ENCODE results near the gene PPP2R5C. TPM values are rescaled to one million over a fixed set of nuclear protein-coding genes. Genes with fewer than 3 reads are reported as not detected.

The PPP2R5C gene
- total and polyA plus RNA-seq, 2 donors from 2014 or later = 65.6 to 129 TPM

DNA sequence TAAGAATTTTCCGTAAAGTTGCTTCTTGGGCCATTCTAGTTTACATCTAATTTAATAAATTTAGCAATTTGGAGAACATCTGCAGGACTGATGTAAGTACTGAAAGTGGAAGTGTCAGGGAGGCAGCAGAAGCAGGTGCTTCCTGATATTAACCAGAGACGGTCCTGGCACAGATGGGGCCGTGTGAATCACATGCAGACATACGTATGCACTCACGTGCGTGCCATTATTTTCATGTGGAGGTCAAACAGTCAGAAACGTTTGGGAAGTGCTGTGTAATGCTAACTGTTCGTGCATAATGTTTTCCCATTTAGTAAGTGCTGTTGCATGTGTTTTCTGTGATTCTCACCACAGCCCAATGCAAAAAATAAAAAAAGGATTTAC lies 115.0 kb downstream of the PPP2R5C start:
- Histone ChIP-seq H3K9me3 (ENCODE audit: control insufficient read depth in 2 of 3, insufficient read depth in 1 of 3, low read length in 3 of 3) (no peaks in the 10 kb centered on the region), H3K36me3 (ENCODE audit: control insufficient read depth in 2 of 3, insufficient read depth in 3 of 3, low read length in 3 of 3) (peaks cover 0 to 6% (median 0%) of the 10 kb centered on the region in 3 donors), H3K4me1 (ENCODE audit: control insufficient read depth in 2 of 3, insufficient read depth in 2 of 3, low read depth in 1 of 3, low read length in 3 of 3) (peaks cover 0 to 4% (median 3%) of the 10 kb centered on the region in 3 donors), H3K9ac (ENCODE audit: low read length in 3 of 3) (no peak overlapping the region), H3K4me3 (ENCODE audit: low read length in 3 of 3) (no peak overlapping the region), H3K27me3 (ENCODE audit: control insufficient read depth, insufficient read depth, low read length) (no peaks in the 10 kb centered on the region), H3K27ac (ENCODE audit: low read depth in 2 of 2, low read length in 2 of 2) (no peak overlapping the region)
- FAIRE-seq (no peak), DNase-seq (peak in 2 of 5 donors; percentile 50 to 60)
- TF ChIP-seq, protein P1, sequence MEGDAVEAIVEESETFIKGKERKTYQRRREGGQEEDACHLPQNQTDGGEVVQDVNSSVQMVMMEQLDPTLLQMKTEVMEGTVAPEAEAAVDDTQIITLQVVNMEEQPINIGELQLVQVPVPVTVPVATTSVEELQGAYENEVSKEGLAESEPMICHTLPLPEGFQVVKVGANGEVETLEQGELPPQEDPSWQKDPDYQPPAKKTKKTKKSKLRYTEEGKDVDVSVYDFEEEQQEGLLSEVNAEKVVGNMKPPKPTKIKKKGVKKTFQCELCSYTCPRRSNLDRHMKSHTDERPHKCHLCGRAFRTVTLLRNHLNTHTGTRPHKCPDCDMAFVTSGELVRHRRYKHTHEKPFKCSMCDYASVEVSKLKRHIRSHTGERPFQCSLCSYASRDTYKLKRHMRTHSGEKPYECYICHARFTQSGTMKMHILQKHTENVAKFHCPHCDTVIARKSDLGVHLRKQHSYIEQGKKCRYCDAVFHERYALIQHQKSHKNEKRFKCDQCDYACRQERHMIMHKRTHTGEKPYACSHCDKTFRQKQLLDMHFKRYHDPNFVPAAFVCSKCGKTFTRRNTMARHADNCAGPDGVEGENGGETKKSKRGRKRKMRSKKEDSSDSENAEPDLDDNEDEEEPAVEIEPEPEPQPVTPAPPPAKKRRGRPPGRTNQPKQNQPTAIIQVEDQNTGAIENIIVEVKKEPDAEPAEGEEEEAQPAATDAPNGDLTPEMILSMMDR (IDR thresholded peaks at IDR 0.05; ENCODE audit: borderline replicate concordance, extremely low read depth, insufficient read depth) = no peak
- intact Hi-C loops (cut with DNase I) = no loop called here

DNA sequence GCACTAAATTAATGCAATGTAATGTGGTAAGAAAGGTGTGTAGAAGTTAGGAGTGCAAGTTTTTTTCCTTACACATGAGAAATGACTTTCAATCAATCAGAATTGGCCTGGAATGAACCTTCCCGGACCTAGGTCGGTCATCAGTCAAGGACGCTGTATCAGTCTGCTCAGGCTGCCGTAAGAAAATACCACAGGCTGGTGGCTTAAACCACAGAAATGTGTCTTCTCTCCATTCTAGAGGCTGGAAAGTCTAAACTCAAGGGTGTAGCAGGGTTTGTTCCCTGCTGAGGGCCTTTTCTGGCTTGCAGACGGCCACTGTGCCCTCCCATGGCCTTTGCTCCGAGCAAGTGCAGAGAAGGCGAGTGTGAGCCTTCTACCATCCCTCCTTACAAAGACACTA lies 116.3 kb downstream of the PPP2R5C start:
- peaks cover 0 to 7% (median 0%) of the 10 kb centered on the region in 3 donors for H3K36me3 ChIP-seq (ENCODE audit: control insufficient read depth in 2 of 3, insufficient read depth in 3 of 3, low read length in 3 of 3)
- DNase-seq (no peak), FAIRE-seq (no peak)
- no peaks in the 10 kb centered on the region for H3K27me3 ChIP-seq (ENCODE audit: control insufficient read depth, insufficient read depth, low read length)
- intact Hi-C loops (cut with DNase I) = no loop called here
- no peak overlapping the region for H3K27ac ChIP-seq (ENCODE audit: low read depth in 2 of 2, low read length in 2 of 2)
- H3K4me3 ChIP-seq (ENCODE audit: low read length in 3 of 3) = no peak overlapping the region
- H3K4me1 ChIP-seq (ENCODE audit: control insufficient read depth in 2 of 3, insufficient read depth in 2 of 3, low read depth in 1 of 3, low read length in 3 of 3) = peaks cover 0 to 4% (median 3%) of the 10 kb centered on the region in 3 donors
- no peak overlapping the region for H3K9ac ChIP-seq (ENCODE audit: low read length in 3 of 3)
- H3K9me3 ChIP-seq (ENCODE audit: control insufficient read depth in 2 of 3, insufficient read depth in 1 of 3, low read length in 3 of 3) = no peaks in the 10 kb centered on the region
- TF ChIP-seq, protein P1 (IDR thresholded peaks at IDR 0.05; ENCODE audit: borderline replicate concordance, extremely low read depth, insufficient read depth) = no peak

DNA sequence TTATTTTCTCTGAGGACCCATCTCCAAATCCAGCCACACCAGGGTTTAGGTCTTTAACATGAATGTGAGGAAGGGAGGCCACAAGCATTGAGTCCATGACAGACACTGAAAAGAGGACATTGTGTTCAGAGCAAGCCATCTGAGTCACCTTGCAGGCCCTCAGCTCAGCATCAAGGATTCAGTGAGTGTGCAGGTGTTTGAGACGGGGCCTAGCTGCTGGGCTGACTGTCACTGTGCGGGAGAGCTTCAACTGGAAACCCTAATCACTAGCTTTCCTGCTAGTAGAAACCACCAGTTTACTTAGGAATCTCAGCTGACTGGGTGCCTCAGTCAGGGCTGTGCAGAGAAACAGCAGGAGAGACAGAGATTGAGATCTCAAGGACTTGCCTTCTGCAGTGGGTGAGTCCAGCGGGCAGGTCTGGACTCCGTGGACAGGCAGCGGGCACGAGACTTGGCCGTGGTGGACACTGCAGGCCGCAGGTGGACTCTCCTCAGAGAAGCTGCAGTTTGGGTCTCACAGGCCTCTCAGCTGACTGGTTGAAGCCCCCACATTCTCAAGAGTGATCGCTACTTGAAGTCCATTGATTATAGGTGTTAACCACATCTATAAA lies 116.8 kb downstream of the PPP2R5C start:
- TF ChIP-seq, protein P1 (IDR thresholded peaks at IDR 0.05; ENCODE audit: borderline replicate concordance, extremely low read depth, insufficient read depth) = no peak
- H3K9me3 ChIP-seq (ENCODE audit: control insufficient read depth in 2 of 3, insufficient read depth in 1 of 3, low read length in 3 of 3) = no peaks in the 10 kb centered on the region
- no peak overlapping the region for H3K27ac ChIP-seq (ENCODE audit: low read depth in 2 of 2, low read length in 2 of 2)
- H3K36me3 ChIP-seq (ENCODE audit: control insufficient read depth in 2 of 3, insufficient read depth in 3 of 3, low read length in 3 of 3) = peaks cover 0 to 9% (median 0%) of the 10 kb centered on the region in 3 donors
- DNase-seq (no peak), FAIRE-seq (no peak)
- H3K9ac ChIP-seq (ENCODE audit: low read length in 3 of 3) = no peak overlapping the region
- H3K4me3 ChIP-seq (ENCODE audit: low read length in 3 of 3) = no peak overlapping the region
- peaks cover 0 to 4% (median 3%) of the 10 kb centered on the region in 3 donors for H3K4me1 ChIP-seq (ENCODE audit: control insufficient read depth in 2 of 3, insufficient read depth in 2 of 3, low read depth in 1 of 3, low read length in 3 of 3)
- no peaks in the 10 kb centered on the region for H3K27me3 ChIP-seq (ENCODE audit: control insufficient read depth, insufficient read depth, low read length)
- intact Hi-C loops (cut with DNase I) = no loop called here

Measured in kidney (tissue), 14 donors.